HepG2 (cell line): ENCODE measurements around the gene RSPH9. TPM values are rescaled to one million over a fixed set of nuclear protein-coding genes. Genes with fewer than 3 reads are reported as not detected.

Experiments used
- CREB3 ChIP-seq: sonication (generic); formaldehyde crosslinking; IDR thresholded peaks from 2 replicates; pipeline ENCODE4 v1.5.0; 2020; ENCODE audit warnings: missing genetic modification reagents
- DZIP1 ChIP-seq: sonication (generic); formaldehyde crosslinking; IDR thresholded peaks from 2 replicates; pipeline ENCODE4 v1.5.0; 2020; ENCODE audit warnings: mild to moderate bottlenecking, missing genetic modification reagents
- HOXA5 ChIP-seq: sonication (generic); formaldehyde crosslinking; IDR thresholded peaks from 2 replicates; pipeline ENCODE4 v1.4.0; 2020; ENCODE audit warnings: missing genetic modification reagents
- MATR3 ChIP-seq: sonication (generic); formaldehyde crosslinking; IDR thresholded peaks from 2 replicates; pipeline ENCODE4 v1.4.0; 2020; ENCODE audit warnings: missing genetic modification reagents
- MEF2D ChIP-seq: sonication (generic); formaldehyde crosslinking; IDR thresholded peaks from 2 replicates; pipeline ENCODE4 v1.5.1; 2020; ENCODE audit warnings: mild to moderate bottlenecking, missing genetic modification reagents
- PREB ChIP-seq: sonication (generic); formaldehyde crosslinking; IDR thresholded peaks from 2 replicates; pipeline ENCODE4 v1.4.0; 2020; ENCODE audit warnings: missing genetic modification reagents
- SNAPC2 ChIP-seq: sonication (generic); formaldehyde crosslinking; IDR thresholded peaks from 2 replicates; pipeline ENCODE4 v1.8.1; 2022; ENCODE audit warnings: mild to moderate bottlenecking, missing genetic modification reagents
- TCF12 ChIP-seq, 2 experiments: fragments of 450-650 bp in 1 of 2; sonication (generic) in 1 of 2; formaldehyde crosslinking in 1 of 2; IDR thresholded peaks; 2 replicates each; pipeline versions ENCODE4 v1.6.1 to v1.8.0; 2017 to 2022; ENCODE audit warnings: antibody characterized with exemption in 1 of 2, mild to moderate bottlenecking in 1 of 2, missing genetic modification reagents in 1 of 2, moderate library complexity in 1 of 2
- ZFP36L2 ChIP-seq: sonication (generic); formaldehyde crosslinking; IDR thresholded peaks from 2 replicates; pipeline ENCODE4 v1.4.0; 2020; ENCODE audit warnings: missing genetic modification reagents
- ZGPAT ChIP-seq: IDR thresholded peaks from 2 replicates; pipeline ENCODE4 v1.6.1; 2016; ENCODE audit warnings: mild to moderate bottlenecking
- ZNF24 ChIP-seq: fragments of 450-650 bp; IDR thresholded peaks from 2 replicates; pipeline ENCODE4 v1.6.1; 2017; ENCODE audit warnings: antibody characterized with exemption, mild to moderate bottlenecking
- ZNF318 ChIP-seq: sonication (generic); formaldehyde crosslinking; IDR thresholded peaks from 2 replicates; pipeline ENCODE4 v1.4.0; 2020; ENCODE audit warnings: mild to moderate bottlenecking, missing genetic modification reagents
- ZNF367 ChIP-seq: sonication (generic); formaldehyde crosslinking; IDR thresholded peaks from 2 replicates; pipeline ENCODE4 v1.4.0; 2020; ENCODE audit warnings: missing genetic modification reagents, borderline replicate concordance
- ZSCAN30 ChIP-seq: sonication (generic); formaldehyde crosslinking; IDR thresholded peaks from 2 replicates; pipeline ENCODE4 v1.5.0; 2020; ENCODE audit warnings: mild to moderate bottlenecking, missing genetic modification reagents
- polyA plus RNA-seq, 8 experiments: library from polyadenylated mRNA; depleted of rRNA in 3 of 8; stranded (reverse) in 7 of 8; unstranded in 1 of 8; fragments of >200 nt; fragmentation: Illumina TruSeq in 4 of 8; extraction: Trizol in 4 of 8; gene quantifications; 2 replicates each; pipeline versions ENCODE4 v1.2.1 to v1.2.3, GENCODE V29; 2011 to 2016; ENCODE audit warnings: low read depth in 4 of 8, missing spikeins in 1 of 8, mixed read lengths in 1 of 8; ENCODE audit not compliant: insufficient read depth in 1 of 8
- total RNA-seq, 5 experiments: library from RNA; depleted of rRNA; stranded (reverse); fragments of >200 nt; fragmentation: Illumina TruSeq; extraction: Trizol; gene quantifications; 2 replicates each; pipeline ENCODE4 v1.2.3, GENCODE V29; 2016; ENCODE audit warnings: low read depth in 1 of 5

RSPH9 gene
- total and polyA plus RNA-seq, 2 of the 13 experiments (the other 11 are each of a cell fraction or from before 2014, with no cell fraction given): 0.04 TPM; not detected in 1

- peak; percentile 81 for TF ChIP-seq ZGPAT (CRISPR knock-in tag)
- TF ChIP-seq SNAPC2: no peak
- peak; percentile 47; the same call in 1 of the 2 replicates for TF ChIP-seq ZNF318
- TF ChIP-seq ZNF367 (CRISPR knock-in tag): peak; percentile 86
- no peak for TF ChIP-seq TCF12 (IDR thresholded peaks at IDR 0.05)
- no peak; the same call in 1 of the 2 replicates for TF ChIP-seq TCF12 (CRISPR knock-in tag; IDR thresholded peaks at IDR 0.05)
- peak; percentile 89; the same call in 1 of the 2 replicates for TF ChIP-seq CREB3 (CRISPR knock-in tag)
- TF ChIP-seq ZNF24: no peak
- 0 out of 2 replicates have a peak, but pooled peaks have one; percentile 36 for TF ChIP-seq ZFP36L2 (CRISPR knock-in tag)
- TF ChIP-seq DZIP1: no peak
- TF ChIP-seq ZSCAN30 (CRISPR knock-in tag): no peak
- peak; percentile 76 for TF ChIP-seq HOXA5 (CRISPR knock-in tag)
- peak; percentile 99 for TF ChIP-seq MEF2D
- no peak for TF ChIP-seq PREB (CRISPR knock-in tag)
- TF ChIP-seq MATR3 (CRISPR knock-in tag): no peak
These were observed 15.1 kb upstream of the RSPH9 start (continued) for GRCh38 chr6:43629505-43630300.
